ENCODE data around the gene HBB.

DNA sequence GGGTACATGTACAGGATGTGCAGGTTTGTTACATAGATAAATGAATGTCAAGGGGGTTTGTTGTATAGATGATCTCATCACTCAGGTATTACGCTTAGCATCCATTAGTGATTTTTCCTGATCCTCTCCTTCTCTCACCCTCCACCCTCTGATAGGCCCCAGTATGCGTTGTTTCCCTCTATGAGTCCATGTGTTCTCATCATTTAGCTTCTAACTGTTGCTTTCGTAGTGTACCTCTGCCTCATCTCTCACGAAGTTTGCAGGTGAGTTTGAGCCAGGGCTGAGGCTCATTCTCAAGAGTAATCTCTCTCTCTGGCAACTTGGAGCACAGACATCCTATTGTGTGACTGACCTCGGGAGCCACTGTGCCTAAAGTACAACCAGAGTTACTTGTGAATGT is 47.5 kb upstream of the HBB start:
- TF ChIP-seq ZFP37 (tag by site-specific recombination; IDR thresholded peaks at IDR 0.05), result no peak
- TF ChIP-seq PRDM1 (tag by site-specific recombination; IDR thresholded peaks at IDR 0.05), result no peak
- no peak for TF ChIP-seq ZNF423 (tag by site-specific recombination; IDR thresholded peaks at IDR 0.05)
- TF ChIP-seq EGR2 (tag by site-specific recombination; IDR thresholded peaks at IDR 0.05; ENCODE audit: low read depth), result no peak
- TF ChIP-seq, protein P1, sequence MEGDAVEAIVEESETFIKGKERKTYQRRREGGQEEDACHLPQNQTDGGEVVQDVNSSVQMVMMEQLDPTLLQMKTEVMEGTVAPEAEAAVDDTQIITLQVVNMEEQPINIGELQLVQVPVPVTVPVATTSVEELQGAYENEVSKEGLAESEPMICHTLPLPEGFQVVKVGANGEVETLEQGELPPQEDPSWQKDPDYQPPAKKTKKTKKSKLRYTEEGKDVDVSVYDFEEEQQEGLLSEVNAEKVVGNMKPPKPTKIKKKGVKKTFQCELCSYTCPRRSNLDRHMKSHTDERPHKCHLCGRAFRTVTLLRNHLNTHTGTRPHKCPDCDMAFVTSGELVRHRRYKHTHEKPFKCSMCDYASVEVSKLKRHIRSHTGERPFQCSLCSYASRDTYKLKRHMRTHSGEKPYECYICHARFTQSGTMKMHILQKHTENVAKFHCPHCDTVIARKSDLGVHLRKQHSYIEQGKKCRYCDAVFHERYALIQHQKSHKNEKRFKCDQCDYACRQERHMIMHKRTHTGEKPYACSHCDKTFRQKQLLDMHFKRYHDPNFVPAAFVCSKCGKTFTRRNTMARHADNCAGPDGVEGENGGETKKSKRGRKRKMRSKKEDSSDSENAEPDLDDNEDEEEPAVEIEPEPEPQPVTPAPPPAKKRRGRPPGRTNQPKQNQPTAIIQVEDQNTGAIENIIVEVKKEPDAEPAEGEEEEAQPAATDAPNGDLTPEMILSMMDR (tag by site-specific recombination; IDR thresholded peaks at IDR 0.05), result no peak
- no peak for TF ChIP-seq ZNF561 (tag by site-specific recombination; IDR thresholded peaks at IDR 0.05; ENCODE audit: borderline replicate concordance)
- TF ChIP-seq, protein P2, sequence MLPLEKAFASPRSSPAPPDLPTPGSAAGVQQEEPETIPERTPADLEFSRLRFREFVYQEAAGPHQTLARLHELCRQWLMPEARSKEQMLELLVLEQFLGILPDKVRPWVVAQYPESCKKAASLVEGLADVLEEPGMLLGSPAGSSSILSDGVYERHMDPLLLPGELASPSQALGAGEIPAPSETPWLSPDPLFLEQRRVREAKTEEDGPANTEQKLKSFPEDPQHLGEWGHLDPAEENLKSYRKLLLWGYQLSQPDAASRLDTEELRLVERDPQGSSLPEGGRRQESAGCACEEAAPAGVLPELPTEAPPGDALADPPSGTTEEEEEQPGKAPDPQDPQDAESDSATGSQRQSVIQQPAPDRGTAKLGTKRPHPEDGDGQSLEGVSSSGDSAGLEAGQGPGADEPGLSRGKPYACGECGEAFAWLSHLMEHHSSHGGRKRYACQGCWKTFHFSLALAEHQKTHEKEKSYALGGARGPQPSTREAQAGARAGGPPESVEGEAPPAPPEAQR (tag by site-specific recombination; IDR thresholded peaks at IDR 0.05), result no peak
